ENCODE measurements around the gene TOPORS. TPM values are rescaled to one million over a fixed set of nuclear protein-coding genes. Genes with fewer than 3 reads are reported as not detected.

Gene TOPORS
- total RNA-seq, 6 donors from 2014 or later, result 11.2 to 25.7 (median 14.2) TPM

DNA sequence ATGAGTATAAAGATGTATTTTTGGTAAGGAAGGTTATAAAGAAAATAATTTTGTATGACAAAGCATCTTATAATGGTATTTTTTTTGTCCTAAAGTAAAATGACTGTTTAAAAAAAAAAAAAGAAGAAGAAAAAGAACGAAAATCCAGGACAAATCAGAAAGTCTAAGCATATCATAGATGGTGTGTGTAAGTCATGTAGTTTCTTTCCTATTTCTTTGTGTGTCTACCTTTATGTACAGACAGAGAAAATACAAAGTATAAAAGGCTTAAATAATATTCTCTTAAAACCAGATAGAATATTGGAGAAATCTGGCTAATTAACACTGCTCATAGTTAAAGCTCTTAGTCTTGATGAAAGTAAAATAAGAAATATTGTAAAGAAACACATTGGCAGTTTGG, 34.1 kb downstream of the TOPORS start:
- Histone ChIP-seq H3K27me3 (no peaks in the 10 kb centered on the region), H3K27ac (no peak overlapping the region), H3K9me3 (no peaks in the 10 kb centered on the region), H3K4me1 (peaks cover 0 to 11% (median 5%) of the 10 kb centered on the region in 4 donors), H3K36me3 (peaks cover 0 to 3% (median 0%) of the 10 kb centered on the region in 4 donors), H3K4me3 (no peak overlapping the region)
- DNase-seq (no peak), ATAC-seq (ENCODE audit: low FRiP score in 2 of 2) (no peak)
- WGBS, 2 donors, result 91 to 94% methylated on average over 1 of the region's 1 CpG
- TF ChIP-seq CTCF (IDR thresholded peaks at IDR 0.05) (no peak), POLR2A (IDR thresholded peaks at IDR 0.05) (no peak), EP300 (IDR thresholded peaks at IDR 0.05) (no peak), POLR2AphosphoS5 (IDR thresholded peaks at IDR 0.05) (no peak)

- TF ChIP-seq POLR2A (IDR thresholded peaks at IDR 0.05), result no peak
- TF ChIP-seq CTCF (IDR thresholded peaks at IDR 0.05), result no peak
- TF ChIP-seq POLR2AphosphoS5 (IDR thresholded peaks at IDR 0.05), result no peak
- no peak for TF ChIP-seq EP300 (IDR thresholded peaks at IDR 0.05)
- Histone ChIP-seq H3K27me3 (no peaks in the 10 kb centered on the region), H3K4me3 (no peak overlapping the region), H3K36me3 (peaks cover 0 to 3% (median 0%) of the 10 kb centered on the region in 4 donors), H3K27ac (no peak overlapping the region), H3K4me1 (peaks cover 0 to 6% (median 0%) of the 10 kb centered on the region in 4 donors), H3K9me3 (no peaks in the 10 kb centered on the region)
- no peak for DNase-seq
- no peak for ATAC-seq (ENCODE audit: low FRiP score in 2 of 2)
Observed at GRCh38 chr9:32516241-32516640, 36.1 kb downstream of the TOPORS start.

GRCh38 chr9:32508728-32509127, 43.7 kb downstream of the TOPORS start:
- ATAC-seq (ENCODE audit: low FRiP score in 2 of 2), result no peak
- 81 to 83% methylated on average over 1 of the region's 1 CpG for WGBS, 2 donors
- peaks cover 5 to 12% (median 9%) of the 10 kb centered on the region in 4 donors for H3K4me1 ChIP-seq
- no peaks in the 10 kb centered on the region for H3K27me3 ChIP-seq
- TF ChIP-seq EP300 (IDR thresholded peaks at IDR 0.05) (no peak), CTCF (IDR thresholded peaks at IDR 0.05) (no peak), POLR2A (IDR thresholded peaks at IDR 0.05) (no peak), POLR2AphosphoS5 (IDR thresholded peaks at IDR 0.05) (no peak)
- no peak overlapping the region for H3K27ac ChIP-seq
- no peaks in the 10 kb centered on the region for H3K9me3 ChIP-seq
- H3K4me3 ChIP-seq, result no peak overlapping the region
- no peaks in the 10 kb centered on the region for H3K36me3 ChIP-seq
- DNase-seq, result no peak

DNA sequence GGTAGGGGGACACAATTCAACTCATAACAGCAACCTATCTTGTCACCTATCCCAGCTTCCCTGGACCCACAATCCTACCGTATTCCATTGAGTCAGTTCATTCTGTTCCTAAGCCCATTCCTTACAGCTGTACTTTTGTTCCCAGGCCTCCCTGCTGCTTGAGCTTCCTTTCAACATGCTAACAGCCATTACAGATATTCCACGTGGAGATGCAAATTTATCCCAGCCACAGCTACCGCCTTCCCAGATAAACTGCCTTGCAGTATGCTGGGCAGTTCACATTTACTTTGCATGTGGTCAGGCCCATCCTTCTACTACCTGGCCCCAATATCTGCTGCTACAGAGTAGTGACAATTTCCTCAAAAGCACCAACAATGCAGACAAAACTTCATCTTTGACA, 49.4 kb downstream of the TOPORS start:
- TF ChIP-seq EP300 (IDR thresholded peaks at IDR 0.05), result no peak
- TF ChIP-seq POLR2A (IDR thresholded peaks at IDR 0.05), result no peak
- TF ChIP-seq CTCF (IDR thresholded peaks at IDR 0.05), result no peak
- TF ChIP-seq POLR2AphosphoS5 (IDR thresholded peaks at IDR 0.05), result no peak
- Histone ChIP-seq H3K27me3 (no peaks in the 10 kb centered on the region), H3K9me3 (no peaks in the 10 kb centered on the region), H3K4me1 (peaks cover 0 to 5% (median 0%) of the 10 kb centered on the region in 4 donors), H3K4me3 (no peak overlapping the region), H3K27ac (no peak overlapping the region), H3K36me3 (peaks cover 0 to 24% (median 7%) of the 10 kb centered on the region in 4 donors)
- ATAC-seq (ENCODE audit: low FRiP score in 2 of 2) (no peak), DNase-seq (no peak)
- WGBS, 2 donors, result 91 to 97% methylated on average over 3 of the region's 3 CpGs

DNA sequence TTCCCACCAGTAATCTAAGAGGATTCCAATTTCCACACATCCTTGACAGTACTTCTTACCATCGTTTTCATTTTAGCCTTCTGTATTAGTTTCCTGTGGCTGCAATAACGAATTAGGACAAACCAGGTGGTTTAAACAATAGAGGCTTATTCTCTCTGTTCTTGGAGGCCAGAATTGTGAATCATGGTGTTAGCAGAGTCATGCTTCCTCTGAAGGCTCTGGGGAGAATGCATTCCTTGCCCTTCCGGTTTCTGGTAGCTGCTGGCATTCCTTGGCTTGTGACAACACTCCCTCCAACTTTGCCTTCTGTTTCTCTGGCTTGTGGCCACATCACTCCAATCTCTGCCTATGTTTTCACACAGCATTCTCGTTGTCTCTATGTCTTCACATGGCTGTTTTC, 49.9 kb downstream of the TOPORS start:
- WGBS, 2 donors, result 80 to 83% methylated on average over 4 of the region's 4 CpGs
- TF ChIP-seq EP300 (IDR thresholded peaks at IDR 0.05) (no peak), POLR2AphosphoS5 (IDR thresholded peaks at IDR 0.05) (no peak), CTCF (IDR thresholded peaks at IDR 0.05) (no peak)

More for the DNA sequence above, 49.9 kb downstream of the TOPORS start:
- no peaks in the 10 kb centered on the region for H3K27me3 ChIP-seq
- no peak overlapping the region for H3K27ac ChIP-seq
- no peaks in the 10 kb centered on the region for H3K9me3 ChIP-seq
- H3K4me1 ChIP-seq, result peaks cover 0 to under 1% (median 0%) of the 10 kb centered on the region in 4 donors
- H3K36me3 ChIP-seq, result peaks cover 0 to 28% (median 11%) of the 10 kb centered on the region in 4 donors
- DNase-seq, result no peak
- ATAC-seq (ENCODE audit: low FRiP score in 2 of 2), result no peak
- H3K4me3 ChIP-seq, result no peak overlapping the region

Measured in upper lobe of left lung (tissue), 6 donors.